Tibial nerve (tissue), 3 donors: ENCODE data around the gene JAK1.
A peak's percentile ranks its signal among the peaks of the same experiment; 100 is the strongest.

Experiments used
- CTCF ChIP-seq, 5 experiments: fragments of 200-600 bp in 3 of 5; fragments of 450-650 bp in 2 of 5; sonication (generic) in 3 of 5; IDR thresholded peaks; one replicate each; pipeline ENCODE4 v1.5.1; 2016 to 2019; ENCODE audit warnings: antibody characterized with exemption in 5 of 5, mild to moderate bottlenecking in 3 of 5, moderate library complexity in 2 of 5
- POLR2A ChIP-seq, 2 donors: fragments of 450-650 bp; IDR thresholded peaks; one replicate each; pipeline ENCODE4 v1.6.1; 2017; ENCODE audit warnings: antibody characterized with exemption in 2 of 2, mild to moderate bottlenecking in 2 of 2, moderate library complexity in 2 of 2

GRCh38 chr1:64966158-64966971 is at the start of gene JAK1:
- TF ChIP-seq POLR2A (IDR thresholded peaks at IDR 0.05) (peak; percentile 71 to 90), CTCF (IDR thresholded peaks at IDR 0.05) (peak in 2 of 5 experiments; percentile 44 to 51)
